Psoas muscle (tissue), 8 donors: ENCODE data around the gene MINDY3. TPM values are rescaled to one million over a fixed set of nuclear protein-coding genes. Genes with fewer than 3 reads are reported as not detected.
"Not testable (repeated sequence)": the region's sequence is repeated elsewhere in the genome, so short reads cannot be mapped to it uniquely, and the experiment has no call there.

Experiments
- ATAC-seq, 4 donors: fragments of 200-7000 bp; cut with Tn5 transposase; one replicate each; pipeline ENCODE4 v1.9.1; 2020; ENCODE audit warnings: moderate library complexity in 3 of 4, mild to moderate bottlenecking in 2 of 4
- DNase-seq, 2 donors: peaks; one replicate each; pipeline ENCODE4 v3.0.0-alpha.2; 2020
- H3K27ac ChIP-seq: fragments of 200-600 bp; one replicate; pipeline ENCODE4 v1.8.0; 2022
- H3K27me3 ChIP-seq, 3 donors: fragments of 200-600 bp in 1 of 3; one replicate each; pipeline versions ENCODE4 v1.6.1 to v1.8.0; 2013 to 2022; ENCODE audit warnings: low read length in 2 of 3, mild to moderate bottlenecking in 2 of 3, moderate library complexity in 1 of 3; ENCODE audit not compliant: insufficient read depth in 3 of 3
- H3K36me3 ChIP-seq, 2 donors: fragments of 200-600 bp in 1 of 2; one replicate each; pipeline versions ENCODE4 v1.6.1 to v1.8.0; 2013 to 2022; ENCODE audit warnings: low read depth in 1 of 2, mild to moderate bottlenecking in 1 of 2, moderate library complexity in 1 of 2; ENCODE audit not compliant: insufficient read depth in 1 of 2
- H3K4me1 ChIP-seq: fragments of 200-600 bp; one replicate; pipeline ENCODE4 v1.8.0; 2022
- H3K4me3 ChIP-seq: fragments of 200-600 bp; one replicate; pipeline ENCODE4 v1.8.0; 2022; ENCODE audit warnings: mild to moderate bottlenecking
- H3K9me3 ChIP-seq: fragments of 200-600 bp; one replicate; pipeline ENCODE4 v1.8.0; 2022
- WGBS, 3 donors: extraction: QIAGEN DNeasy Blood & Tissue Kit; methylation state at CpG; one replicate each; pipeline versions ENCODE4 v1.1.6 to v1.1.7; 2013; 5-methylcytosine and 5-hydroxymethylcytosine counted together
- intact Hi-C, 2 donors: fragments of 100-400 bp; cut with DNase I; formaldehyde crosslinking; loops; one replicate each; pipeline versions ENCODE4 v1.11.0 to v1.14.2; 2022
- polyA plus RNA-seq, 3 donors: library from polyadenylated mRNA; stranded (reverse); fragments of 200-250 nt; gene quantifications; one replicate each; pipeline ENCODE4 v1.2.3, GENCODE V29; 2013
- total RNA-seq, 4 donors: library from RNA; stranded (reverse); fragmentation: NEBNext Ultra II Directional in 2 of 4; extraction: Animal tissue kit (Norgen Biotek cat#: 25700) in 2 of 4; gene quantifications; one replicate each; pipeline versions ENCODE4 v1.2.1 to v1.2.4, GENCODE V29; 2021 to 2023
- TF ChIP-seq, protein P1 (sequence below): fragments of 200-600 bp; IDR thresholded peaks from one replicate; pipeline ENCODE4 v1.8.0; 2022; ENCODE audit warnings: antibody characterized with exemption
- donor health status: healthy with polysubstance abuse.
- donor health status: DM: no; HTN: no; CAD: no; lungs with moderate emphysema.
- donor health status: Bipolar disorder and iron deficiency.
- donor health status: healthy.
- donor health status: DM: yes; HTN: yes; CAD: no.
- donor health status: DM: no; HTN: no; CAD: no.
- donor health status: DM: no; HTN: no; CAD: no.
- donor health status: DM: yes; HTN: yes; CAD: no.

Gene MINDY3
- total and polyA plus RNA-seq, 7 donors, result 6.1 to 17.5 (median 9.9) TPM

DNA sequence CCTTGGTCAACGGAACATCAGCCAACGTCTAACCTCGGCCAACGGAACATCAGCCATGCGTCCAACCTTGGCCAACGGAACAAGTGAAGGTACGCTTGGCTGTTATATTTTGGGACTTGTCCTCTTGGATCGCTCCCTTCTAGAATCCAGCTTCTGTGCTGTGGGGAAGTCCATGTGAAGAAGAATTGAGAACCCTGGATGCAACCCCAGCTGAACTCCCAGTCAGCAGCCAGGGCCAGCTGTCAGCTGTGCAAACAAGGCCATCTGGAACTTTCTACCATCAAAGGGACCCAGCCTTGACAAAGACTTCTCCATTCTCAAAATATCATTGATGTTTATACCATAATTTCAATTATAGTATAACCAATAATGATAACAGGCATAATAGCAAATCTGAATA is 97.3 kb downstream of the MINDY3 start:
- DNase-seq (no peak), ATAC-seq (no peak)
- Histone ChIP-seq H3K4me1 (no peaks in the 10 kb centered on the region), H3K9me3 (no peaks in the 10 kb centered on the region), H3K4me3 (no peak overlapping the region), H3K36me3 (no peaks in the 10 kb centered on the region), H3K27me3 (no peaks in the 10 kb centered on the region), H3K27ac (no peak overlapping the region)
- TF ChIP-seq, protein P1, sequence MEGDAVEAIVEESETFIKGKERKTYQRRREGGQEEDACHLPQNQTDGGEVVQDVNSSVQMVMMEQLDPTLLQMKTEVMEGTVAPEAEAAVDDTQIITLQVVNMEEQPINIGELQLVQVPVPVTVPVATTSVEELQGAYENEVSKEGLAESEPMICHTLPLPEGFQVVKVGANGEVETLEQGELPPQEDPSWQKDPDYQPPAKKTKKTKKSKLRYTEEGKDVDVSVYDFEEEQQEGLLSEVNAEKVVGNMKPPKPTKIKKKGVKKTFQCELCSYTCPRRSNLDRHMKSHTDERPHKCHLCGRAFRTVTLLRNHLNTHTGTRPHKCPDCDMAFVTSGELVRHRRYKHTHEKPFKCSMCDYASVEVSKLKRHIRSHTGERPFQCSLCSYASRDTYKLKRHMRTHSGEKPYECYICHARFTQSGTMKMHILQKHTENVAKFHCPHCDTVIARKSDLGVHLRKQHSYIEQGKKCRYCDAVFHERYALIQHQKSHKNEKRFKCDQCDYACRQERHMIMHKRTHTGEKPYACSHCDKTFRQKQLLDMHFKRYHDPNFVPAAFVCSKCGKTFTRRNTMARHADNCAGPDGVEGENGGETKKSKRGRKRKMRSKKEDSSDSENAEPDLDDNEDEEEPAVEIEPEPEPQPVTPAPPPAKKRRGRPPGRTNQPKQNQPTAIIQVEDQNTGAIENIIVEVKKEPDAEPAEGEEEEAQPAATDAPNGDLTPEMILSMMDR, result no peak
- intact Hi-C loops, result no loop called here
- WGBS, 3 donors, result 17 to 32% (median 28%) methylated on average over 8 of the region's 8 CpGs

DNA sequence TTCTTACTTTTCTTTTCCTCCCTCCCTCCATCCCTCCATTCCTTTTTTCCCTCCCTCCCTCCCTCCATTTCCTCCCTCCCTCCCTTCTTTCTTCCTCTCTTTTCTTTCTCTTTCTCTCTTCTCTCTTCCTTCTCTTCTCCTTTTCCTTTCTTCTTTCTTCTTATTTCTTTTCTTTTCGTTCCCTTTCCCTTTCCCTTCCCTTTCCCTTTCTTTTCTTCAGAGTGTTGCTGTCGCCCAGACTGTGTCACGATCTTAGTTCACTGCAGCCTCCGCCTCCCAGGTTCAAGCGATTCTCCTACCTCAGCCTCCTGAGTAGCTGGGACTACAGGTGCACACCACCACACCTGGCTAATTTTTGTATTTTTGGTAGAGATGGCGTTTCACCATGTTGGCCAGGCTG is 98.1 kb downstream of the MINDY3 start:
- 87 to 97% (median 95%) methylated on average over 6 of the region's 6 CpGs for WGBS, 3 donors
- intact Hi-C loops, H3K4me3 ChIP-seq: not testable (repeated sequence)

DNA sequence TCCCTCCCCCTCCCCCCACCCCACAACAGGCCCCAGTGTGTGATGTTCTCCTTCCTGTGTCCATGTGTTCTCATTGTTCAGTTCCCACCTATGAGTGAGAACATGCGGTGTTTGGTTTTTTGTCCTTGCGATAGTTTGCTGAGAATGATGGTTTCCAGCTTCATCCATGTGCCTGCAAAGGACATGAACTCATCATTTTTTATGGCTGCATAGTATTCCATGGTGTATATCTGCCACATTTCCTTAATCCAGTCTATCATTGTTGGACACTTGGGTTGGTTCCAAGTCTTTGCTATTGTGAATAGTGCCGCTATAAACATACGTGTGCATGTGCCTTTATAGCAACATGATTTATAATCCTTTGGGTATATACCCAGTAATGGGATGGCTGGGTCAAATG is 99.1 kb downstream of the MINDY3 start:
- DNase-seq, H3K4me3 ChIP-seq, H3K27ac ChIP-seq, ATAC-seq, H3K4me1 ChIP-seq, H3K9me3 ChIP-seq, intact Hi-C loops, H3K36me3 ChIP-seq, H3K27me3 ChIP-seq: not testable (repeated sequence)
- 81 to 92% (median 91%) methylated on average over 2 of the region's 4 CpGs for WGBS, 3 donors

More for the DNA sequence above, 98.1 kb downstream of the MINDY3 start:
- not testable (repeated sequence) for DNase-seq, H3K27ac ChIP-seq, H3K4me1 ChIP-seq, ATAC-seq, H3K36me3 ChIP-seq, H3K9me3 ChIP-seq, H3K27me3 ChIP-seq

DNA sequence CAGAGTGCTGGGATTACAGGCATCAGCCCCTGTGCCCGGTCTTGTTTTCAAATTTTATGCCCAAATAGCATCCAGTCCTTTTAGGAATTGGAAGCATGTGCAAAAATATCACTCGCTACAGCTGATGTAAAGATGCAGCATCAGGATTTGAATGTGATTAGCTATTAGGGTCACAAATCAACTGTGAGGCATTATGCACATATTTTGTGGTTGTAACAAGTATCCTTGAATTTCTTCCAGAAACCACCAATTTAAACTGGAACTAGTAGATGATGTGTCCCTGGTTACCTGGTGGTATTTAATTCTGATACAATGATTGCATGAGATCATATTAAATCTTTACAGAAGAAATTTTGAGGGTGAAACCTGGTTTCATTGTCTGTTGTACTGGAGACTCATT is 99.6 kb downstream of the MINDY3 start:
- Histone ChIP-seq H3K36me3 (no peaks in the 10 kb centered on the region), H3K9me3 (no peaks in the 10 kb centered on the region), H3K4me3 (no peak overlapping the region), H3K27ac (no peak overlapping the region), H3K4me1 (no peaks in the 10 kb centered on the region), H3K27me3 (no peaks in the 10 kb centered on the region)
- intact Hi-C loops, result no loop called here
- ATAC-seq, result no peak
- no peak for DNase-seq
- TF ChIP-seq, protein P1, result no peak
- WGBS, 3 donors, result 90 to 100% (median 97%) methylated on average over 2 of the region's 2 CpGs

DNA sequence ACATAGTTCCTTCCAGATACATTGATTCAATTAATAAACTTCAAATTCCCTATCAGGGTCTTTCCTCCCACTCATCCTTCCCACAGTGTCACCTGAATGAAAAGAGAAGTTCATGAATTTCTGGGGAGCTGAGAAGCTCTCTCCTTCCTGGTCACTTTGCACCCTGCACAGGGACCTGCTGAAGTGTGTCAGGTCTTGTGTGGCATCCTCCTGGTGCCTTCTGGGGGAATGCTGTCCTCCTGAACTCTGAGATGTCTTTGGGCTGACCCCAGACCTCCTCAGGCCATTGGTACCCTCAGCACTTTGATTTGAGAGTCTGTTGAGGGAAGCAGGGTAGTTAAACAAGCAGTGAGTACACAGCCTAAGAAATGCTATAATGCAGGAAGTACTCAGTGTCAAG is 101.0 kb downstream of the MINDY3 start:
- Histone ChIP-seq H3K27me3 (no peaks in the 10 kb centered on the region), H3K36me3 (no peaks in the 10 kb centered on the region), H3K9me3 (no peaks in the 10 kb centered on the region), H3K4me3 (no peak overlapping the region), H3K27ac (no peak overlapping the region), H3K4me1 (no peaks in the 10 kb centered on the region)
- ATAC-seq (no peak), DNase-seq (no peak)
- intact Hi-C loops, result no loop called here
- TF ChIP-seq, protein P1, result no peak

DNA sequence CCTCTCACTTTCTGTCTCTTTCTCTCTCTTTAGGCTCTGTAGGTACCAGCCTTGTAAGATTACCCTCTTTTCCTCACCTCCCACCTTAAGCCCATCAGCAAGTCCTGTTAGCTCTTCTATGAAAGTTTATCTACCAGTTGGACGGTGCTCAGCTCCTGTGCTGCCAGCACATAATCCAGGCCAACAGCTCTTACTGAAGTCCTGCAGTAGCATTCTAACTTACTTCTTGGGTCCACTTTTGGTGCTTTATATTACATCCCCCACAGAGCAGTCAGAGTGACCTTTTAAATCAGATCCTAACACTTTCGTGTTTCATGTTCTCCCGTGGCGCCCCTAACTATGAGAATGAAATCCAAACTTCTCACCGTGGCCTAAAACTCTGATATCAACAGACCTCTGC is 101.7 kb downstream of the MINDY3 start:
- no peaks in the 10 kb centered on the region for H3K4me1 ChIP-seq
- H3K27ac ChIP-seq, result no peak overlapping the region
- intact Hi-C loops, result no loop called here
- no peaks in the 10 kb centered on the region for H3K27me3 ChIP-seq
- TF ChIP-seq, protein P1, result no peak
- no peaks in the 10 kb centered on the region for H3K36me3 ChIP-seq
- no peaks in the 10 kb centered on the region for H3K9me3 ChIP-seq
- H3K4me3 ChIP-seq, result no peak overlapping the region
- 41 to 59% (median 42%) methylated on average over 5 of the region's 5 CpGs for WGBS, 3 donors
- DNase-seq, result no peak
- ATAC-seq, result no peak
